Measurements from ENCODE around the gene SOBP. TPM values are rescaled to one million over a fixed set of nuclear protein-coding genes. Genes with fewer than 3 reads are reported as not detected.
"Not testable (repeated sequence)": the region's sequence is repeated elsewhere in the genome, so short reads cannot be mapped to it uniquely, and the experiment has no call there.

SOBP gene, protein sequence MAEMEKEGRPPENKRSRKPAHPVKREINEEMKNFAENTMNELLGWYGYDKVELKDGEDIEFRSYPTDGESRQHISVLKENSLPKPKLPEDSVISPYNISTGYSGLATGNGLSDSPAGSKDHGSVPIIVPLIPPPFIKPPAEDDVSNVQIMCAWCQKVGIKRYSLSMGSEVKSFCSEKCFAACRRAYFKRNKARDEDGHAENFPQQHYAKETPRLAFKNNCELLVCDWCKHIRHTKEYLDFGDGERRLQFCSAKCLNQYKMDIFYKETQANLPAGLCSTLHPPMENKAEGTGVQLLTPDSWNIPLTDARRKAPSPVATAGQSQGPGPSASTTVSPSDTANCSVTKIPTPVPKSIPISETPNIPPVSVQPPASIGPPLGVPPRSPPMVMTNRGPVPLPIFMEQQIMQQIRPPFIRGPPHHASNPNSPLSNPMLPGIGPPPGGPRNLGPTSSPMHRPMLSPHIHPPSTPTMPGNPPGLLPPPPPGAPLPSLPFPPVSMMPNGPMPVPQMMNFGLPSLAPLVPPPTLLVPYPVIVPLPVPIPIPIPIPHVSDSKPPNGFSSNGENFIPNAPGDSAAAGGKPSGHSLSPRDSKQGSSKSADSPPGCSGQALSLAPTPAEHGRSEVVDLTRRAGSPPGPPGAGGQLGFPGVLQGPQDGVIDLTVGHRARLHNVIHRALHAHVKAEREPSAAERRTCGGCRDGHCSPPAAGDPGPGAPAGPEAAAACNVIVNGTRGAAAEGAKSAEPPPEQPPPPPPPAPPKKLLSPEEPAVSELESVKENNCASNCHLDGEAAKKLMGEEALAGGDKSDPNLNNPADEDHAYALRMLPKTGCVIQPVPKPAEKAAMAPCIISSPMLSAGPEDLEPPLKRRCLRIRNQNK
- total RNA-seq, result 18.5 TPM

DNA sequence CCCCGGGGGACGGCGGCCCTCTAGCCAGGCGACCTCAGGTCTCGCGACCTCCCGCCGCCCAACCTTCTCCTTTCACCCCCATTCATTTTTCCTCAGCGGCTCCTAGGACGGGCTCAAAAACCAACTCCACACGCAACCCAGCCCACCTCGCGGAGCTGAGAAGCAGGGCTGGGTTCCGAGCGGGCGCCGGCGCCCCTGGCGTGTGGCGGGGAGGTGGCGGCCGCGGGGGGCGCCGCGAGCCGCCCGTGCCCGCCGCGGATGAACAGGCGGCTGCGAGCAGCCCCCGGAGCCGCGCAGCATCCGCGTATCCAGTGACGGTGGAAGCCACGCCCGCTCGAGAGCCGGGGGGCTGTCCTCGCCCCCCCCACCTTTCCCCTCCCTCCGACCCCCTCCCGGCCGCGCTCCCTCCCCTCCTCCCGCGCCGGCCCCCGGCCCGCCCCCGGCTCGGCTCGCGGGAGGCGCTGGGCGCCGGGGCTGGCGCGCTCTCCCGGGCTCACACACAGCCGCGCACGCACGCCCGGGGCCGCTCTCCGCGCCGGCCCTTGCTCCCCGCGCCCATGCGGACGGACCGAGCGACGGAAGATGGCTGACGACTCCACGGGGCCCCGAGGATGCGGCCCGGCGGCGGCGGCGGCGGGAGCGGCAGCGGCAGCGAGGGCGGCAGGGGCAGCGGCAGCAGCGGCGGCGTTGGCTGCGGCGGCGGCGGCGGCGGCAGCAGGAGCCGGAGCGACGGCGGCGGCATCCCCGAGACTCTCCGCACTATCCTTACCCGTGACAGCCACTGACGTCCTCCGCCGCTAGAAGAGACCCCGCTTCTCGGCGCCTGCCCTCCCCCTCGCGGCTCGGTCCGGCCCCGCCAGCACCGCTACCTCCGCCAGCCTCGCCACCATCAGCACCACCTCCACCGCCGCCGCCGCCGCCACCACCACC lies at the start of gene SOBP:
SOBP (plus strand) TSS at position 482 of the 930 bp plus-strand sequence. CDS start 500 bp downstream, outside the sequence.
- intact Hi-C loops (cut with DNase I), result no loop called here
- ATAC-seq (peak; percentile 61), DNase-seq (ENCODE audit: low spot score) (peak; percentile 83)

DNA sequence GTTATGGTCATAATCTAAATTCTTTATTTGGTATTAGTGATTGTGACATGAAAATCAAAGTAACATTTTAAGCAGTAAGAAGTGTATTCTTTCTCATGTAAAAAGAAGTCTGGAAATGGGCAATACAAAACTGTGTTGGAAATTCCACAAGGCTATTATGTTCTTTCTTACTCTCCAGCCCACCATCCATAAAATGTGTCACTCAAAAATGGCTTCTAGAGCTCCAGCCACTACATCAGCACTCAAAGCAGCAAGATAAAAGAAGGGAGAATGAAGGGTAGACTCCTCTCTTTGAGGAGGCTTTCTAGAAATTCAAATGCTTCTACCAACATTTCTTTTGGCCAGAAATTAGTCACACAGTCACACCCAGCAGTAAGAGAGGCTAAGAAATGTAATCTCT lies 49.0 kb upstream of the SOBP start:
- intact Hi-C loops (cut with DNase I), result no loop called here
- no peak for ATAC-seq

DNA sequence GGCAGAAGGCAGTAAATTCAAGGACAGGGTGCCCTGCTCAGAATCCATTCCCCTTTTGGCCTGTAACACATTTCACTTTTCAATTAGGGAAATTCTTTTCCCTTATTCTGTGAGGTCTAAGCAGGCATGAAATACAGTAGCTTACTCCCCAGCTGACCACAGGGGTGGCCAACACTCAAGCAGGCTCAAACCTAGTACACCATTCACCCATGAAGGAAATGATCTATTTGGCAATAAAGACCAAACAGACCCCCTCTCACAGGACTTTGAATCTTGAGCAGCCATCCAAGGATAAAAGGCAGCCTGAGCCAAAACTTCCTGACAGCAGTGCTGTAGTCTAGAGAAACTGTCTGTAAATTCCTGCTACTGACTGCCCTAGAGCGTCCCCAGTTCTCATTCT lies 48.2 kb upstream of the SOBP start:
- no peak for ATAC-seq
- intact Hi-C loops (cut with DNase I), result no loop called here
- DNase-seq (ENCODE audit: low spot score), result no peak

More for the DNA sequence above, 49.0 kb upstream of the SOBP start:
- DNase-seq (ENCODE audit: low spot score), result no peak

- intact Hi-C loops (cut with DNase I), result no loop called here
Observed at GRCh38 chr6:107442938-107443607, 46.8 kb upstream of the SOBP start.

DNA sequence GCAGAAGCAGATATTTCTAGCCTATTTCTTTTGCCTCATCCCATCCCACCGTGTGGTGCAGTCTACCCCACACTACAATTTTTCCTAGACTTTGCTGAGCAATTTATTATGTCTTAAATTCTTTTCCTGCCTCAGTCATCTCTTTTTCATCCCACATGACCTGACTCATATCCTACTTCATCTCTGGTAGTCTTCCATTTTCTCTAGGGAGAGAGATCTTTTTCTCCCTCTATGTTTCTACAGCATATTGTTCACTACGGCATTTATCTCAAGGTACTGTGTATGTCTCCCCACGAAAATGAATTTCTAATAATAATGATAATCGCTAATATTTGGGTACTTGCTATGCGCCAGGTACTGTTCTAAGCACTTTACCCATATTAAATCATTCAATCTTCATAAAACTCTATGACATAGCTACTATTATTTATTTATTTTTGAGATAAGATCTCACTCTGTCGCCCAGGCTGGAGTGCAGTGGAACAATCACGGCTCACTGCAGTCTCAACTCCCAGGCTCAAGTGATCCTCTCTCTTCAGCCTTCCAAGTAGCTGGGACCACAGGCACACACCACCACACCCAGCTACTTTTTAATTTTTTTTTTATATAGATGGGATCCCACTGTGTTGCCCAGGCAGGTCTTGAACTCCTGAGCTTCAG lies 46.2 kb upstream of the SOBP start:
- ATAC-seq (no peak), DNase-seq (ENCODE audit: low spot score) (no peak)
- intact Hi-C loops (cut with DNase I), result no loop called here

More at GRCh38 chr6:107442938-107443607, 46.8 kb upstream of the SOBP start:
- DNase-seq (ENCODE audit: low spot score), result no peak
- no peak for ATAC-seq

GRCh38 chr6:107444277-107444676 lies 45.6 kb upstream of the SOBP start:
- intact Hi-C loops (cut with DNase I), result no loop called here
- DNase-seq (ENCODE audit: low spot score), result no peak
- no peak for ATAC-seq

GRCh38 chr6:107447663-107448216 lies 42.2 kb upstream of the SOBP start:
- DNase-seq (ENCODE audit: low spot score) (no peak), ATAC-seq (no peak)
- intact Hi-C loops (cut with DNase I), result no loop called here

- no peak for DNase-seq (ENCODE audit: low spot score)
- intact Hi-C loops (cut with DNase I), result no loop called here
- no peak for ATAC-seq
Observed at GRCh38 chr6:107448776-107449175, 41.1 kb upstream of the SOBP start.

GRCh38 chr6:107458672-107459282 lies 31.1 kb upstream of the SOBP start:
- DNase-seq (ENCODE audit: low spot score) (peak; percentile 63), ATAC-seq (peak; percentile 1)
- intact Hi-C loops (cut with DNase I), result no loop called here

DNA sequence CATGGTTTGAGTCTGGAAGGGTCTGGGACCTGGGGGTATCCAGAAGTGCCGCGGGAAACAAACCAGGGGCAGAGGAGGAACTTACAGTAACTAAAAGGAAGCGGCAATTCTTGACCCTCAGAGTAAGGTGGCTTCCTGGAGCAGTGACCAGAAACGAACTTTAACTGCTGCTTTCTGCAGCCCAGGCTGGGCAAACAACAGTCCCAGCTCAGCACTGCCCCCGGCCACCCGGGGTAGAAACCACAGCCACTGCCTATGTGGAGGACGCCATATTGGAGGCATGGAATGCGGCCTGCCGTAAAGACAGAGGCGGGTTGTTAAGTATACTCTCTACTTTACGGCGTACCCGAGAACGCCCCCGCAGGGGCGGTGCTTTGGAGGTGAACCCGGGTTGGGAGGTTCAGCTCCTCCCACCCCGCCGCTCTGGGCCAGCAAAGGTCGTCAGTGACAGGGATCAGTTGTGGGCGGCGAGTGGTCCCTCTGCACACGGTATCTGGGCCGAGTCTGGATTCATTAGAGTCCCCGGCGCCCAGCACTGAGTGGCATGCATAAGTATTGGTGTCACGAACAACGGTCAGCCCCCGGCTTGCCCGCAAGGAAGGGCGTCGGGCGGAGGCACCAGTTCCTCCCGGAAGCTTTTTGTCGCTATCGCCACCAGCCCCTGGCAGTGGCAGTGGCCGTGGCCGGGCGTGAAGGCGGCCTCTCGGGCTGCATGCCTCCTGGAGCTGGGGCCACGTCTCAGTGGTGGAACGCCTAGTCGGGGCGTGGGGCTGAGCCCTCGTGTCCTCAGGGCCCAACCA lies 30.4 kb upstream of the SOBP start, which contains the start of gene PDSS2:
PDSS2 (minus strand) TSS at position 282 of the 800 bp plus-strand sequence; CDS start at position 3, 279 bp downstream.
- intact Hi-C loops (cut with DNase I), result no loop called here
- DNase-seq (ENCODE audit: low spot score) (peak; percentile 99), ATAC-seq (peak; percentile 99)

GRCh38 chr6:107460083-107460631 lies 29.8 kb upstream of the SOBP start:
- no peak for DNase-seq (ENCODE audit: low spot score)
- peak; percentile 41 for ATAC-seq
- intact Hi-C loops (cut with DNase I), result no loop called here

GRCh38 chr6:107466062-107466461 lies 23.9 kb upstream of the SOBP start:
- intact Hi-C loops (cut with DNase I), result no loop called here
- no peak for DNase-seq (ENCODE audit: low spot score)
- no peak for ATAC-seq

GRCh38 chr6:107470364-107470763 lies 19.6 kb upstream of the SOBP start:
- intact Hi-C loops (cut with DNase I), result no loop called here
- ATAC-seq, result no peak

GRCh38 chr6:107473660-107474059 lies 16.3 kb upstream of the SOBP start:
- ATAC-seq, result no peak
- intact Hi-C loops (cut with DNase I), result no loop called here

More at GRCh38 chr6:107470364-107470763, 19.6 kb upstream of the SOBP start:
- no peak for DNase-seq (ENCODE audit: low spot score)

GRCh38 chr6:107475360-107475759 lies 14.6 kb upstream of the SOBP start:
- intact Hi-C loops (cut with DNase I); ATAC-seq; DNase-seq (ENCODE audit: low spot score): not testable (repeated sequence)

More at GRCh38 chr6:107473660-107474059, 16.3 kb upstream of the SOBP start:
- DNase-seq (ENCODE audit: low spot score), result no peak

DNA sequence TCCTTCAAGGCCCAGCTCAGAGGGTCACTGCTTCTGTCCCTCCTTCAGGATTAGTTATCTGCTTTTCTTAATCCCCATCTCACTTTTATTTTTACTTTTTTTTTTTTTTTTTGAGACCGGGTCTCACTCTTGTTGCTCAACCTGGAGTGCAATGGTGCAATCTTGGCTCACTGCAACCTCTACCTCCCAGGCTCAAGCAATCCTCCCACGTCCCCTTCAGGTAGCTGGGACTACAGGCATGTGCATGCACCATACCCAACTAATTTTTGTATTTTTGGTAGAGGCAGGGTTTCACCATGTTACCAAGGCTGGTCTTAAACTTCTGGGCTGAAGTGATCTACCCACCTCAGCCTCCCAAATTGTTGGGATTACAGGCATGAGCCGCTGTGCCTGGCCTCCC lies 14.1 kb upstream of the SOBP start:
- ATAC-seq; intact Hi-C loops (cut with DNase I); DNase-seq (ENCODE audit: low spot score): not testable (repeated sequence)
